ENCODE data around the gene KRT35. TPM values are rescaled to one million over a fixed set of nuclear protein-coding genes. Genes with fewer than 3 reads are reported as not detected.

Gene KRT35
- not detected for polyA plus RNA-seq (2013, experiment 1 of 2; ENCODE audit: insufficient read length)
- polyA plus RNA-seq (2013, experiment 2 of 2; ENCODE audit: insufficient read length): not detected

DNA sequence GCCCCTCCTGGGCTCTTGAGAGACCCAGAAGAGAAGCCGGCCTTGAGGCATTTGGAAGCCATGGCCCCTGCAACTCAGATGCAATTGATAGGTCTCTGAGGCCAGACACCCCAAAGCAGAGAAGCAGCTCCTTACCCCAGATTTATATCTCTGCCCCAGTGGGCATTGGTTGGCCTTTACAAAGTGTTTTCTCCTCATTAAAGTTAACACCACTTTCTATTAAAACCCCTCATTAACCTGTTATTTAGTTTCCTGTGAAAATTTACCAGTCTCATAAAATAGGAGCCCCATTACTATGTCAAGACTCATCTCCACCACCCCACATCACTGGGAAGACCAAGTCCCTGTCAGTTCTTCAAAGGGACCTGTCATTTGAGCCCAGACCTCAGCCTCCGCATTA, at the start of gene KRT35:
KRT35 (minus strand) TSS at position 116 of the 400 bp plus-strand sequence; CDS start at position 62, 54 bp downstream.
- DNase-seq: no peak

DNA sequence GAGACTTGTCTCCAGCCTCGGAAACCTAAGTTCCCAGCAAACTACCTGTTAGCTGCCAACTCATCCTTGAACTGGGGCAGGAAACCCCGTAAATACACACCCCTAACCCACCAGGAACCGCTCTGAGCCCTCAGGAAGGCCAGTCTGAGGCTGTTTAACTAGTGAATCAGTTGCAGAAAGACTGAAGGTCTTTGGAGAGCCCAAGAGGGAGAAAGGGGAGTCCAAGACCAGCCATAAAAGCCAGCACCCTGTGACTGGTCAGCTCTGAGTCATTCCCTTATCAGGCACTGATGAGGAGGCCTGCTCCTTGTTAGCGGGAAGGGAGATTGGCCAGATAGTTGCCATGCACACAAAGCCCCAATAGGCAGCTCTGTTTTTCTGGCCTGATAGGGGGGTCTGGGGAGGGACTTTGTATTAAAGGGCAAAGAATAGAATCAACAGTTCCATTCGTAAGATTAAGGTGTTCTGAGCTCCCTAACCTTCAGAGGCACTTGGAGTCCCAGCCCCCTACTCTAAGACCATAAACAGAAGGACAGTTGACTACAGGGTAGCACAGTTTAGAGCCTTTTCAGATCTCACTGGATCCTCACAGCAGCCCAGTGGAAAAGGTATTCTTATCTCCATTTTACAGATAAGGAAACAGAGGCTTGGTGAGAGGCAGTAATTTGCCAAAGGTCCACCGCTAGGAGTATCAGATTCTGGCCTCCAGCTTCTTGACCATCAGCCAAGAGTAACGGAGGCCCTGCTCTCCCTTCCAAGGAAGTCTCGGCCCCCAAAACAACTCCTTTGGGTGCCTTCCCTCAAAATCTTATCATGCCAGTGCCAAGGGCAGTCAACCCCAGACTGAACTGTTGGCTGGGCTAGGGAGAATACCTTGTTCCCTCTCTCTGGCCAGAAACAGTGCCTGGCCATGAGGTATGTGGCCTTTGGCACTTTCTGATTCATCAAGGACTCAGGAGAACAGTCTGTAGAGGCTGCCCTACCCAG, 49.4 kb upstream of the KRT35 start:
- peak; percentile 82 for DNase-seq

DNA sequence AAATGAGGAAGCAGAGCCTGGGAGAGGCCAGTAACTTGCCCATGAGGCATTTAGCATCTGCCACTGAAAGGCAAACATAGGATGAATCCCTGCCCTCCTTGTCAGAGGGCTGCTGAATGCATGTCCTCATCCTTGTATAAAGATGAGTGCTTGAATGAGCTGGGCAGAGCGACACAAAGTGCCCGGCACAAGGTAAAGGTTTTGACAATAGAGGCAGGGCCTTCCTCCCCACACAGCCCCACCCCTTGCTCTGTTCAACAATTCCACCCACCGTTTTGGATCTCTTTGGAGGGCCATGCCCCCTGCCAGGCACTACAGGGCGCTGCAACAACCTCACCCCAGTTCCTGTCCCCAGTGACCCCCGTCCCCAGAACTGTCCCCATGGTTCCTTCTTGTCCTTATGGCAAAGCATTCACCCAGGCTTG, 48.6 kb upstream of the KRT35 start:
- no peak for DNase-seq

DNA sequence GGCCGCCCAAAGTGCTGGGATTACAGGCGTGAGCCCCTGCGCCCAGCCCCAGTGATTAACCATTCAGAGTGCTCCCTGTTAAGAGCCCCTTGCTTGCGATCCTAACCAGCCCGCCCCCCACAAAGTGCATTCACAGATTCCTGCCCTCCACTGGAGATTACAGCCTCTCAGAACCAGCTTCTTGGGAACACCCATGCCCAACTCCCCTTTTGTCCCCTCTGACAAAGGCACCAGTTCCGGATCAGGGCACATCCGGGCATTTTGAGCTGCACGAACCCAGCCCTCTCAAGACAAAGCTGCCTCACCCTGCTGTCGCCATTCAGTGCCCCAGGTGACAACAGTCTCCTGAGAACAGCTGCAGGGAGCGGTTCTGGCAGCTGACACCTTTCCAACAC, 48.0 kb upstream of the KRT35 start:
- no peak for DNase-seq

DNA sequence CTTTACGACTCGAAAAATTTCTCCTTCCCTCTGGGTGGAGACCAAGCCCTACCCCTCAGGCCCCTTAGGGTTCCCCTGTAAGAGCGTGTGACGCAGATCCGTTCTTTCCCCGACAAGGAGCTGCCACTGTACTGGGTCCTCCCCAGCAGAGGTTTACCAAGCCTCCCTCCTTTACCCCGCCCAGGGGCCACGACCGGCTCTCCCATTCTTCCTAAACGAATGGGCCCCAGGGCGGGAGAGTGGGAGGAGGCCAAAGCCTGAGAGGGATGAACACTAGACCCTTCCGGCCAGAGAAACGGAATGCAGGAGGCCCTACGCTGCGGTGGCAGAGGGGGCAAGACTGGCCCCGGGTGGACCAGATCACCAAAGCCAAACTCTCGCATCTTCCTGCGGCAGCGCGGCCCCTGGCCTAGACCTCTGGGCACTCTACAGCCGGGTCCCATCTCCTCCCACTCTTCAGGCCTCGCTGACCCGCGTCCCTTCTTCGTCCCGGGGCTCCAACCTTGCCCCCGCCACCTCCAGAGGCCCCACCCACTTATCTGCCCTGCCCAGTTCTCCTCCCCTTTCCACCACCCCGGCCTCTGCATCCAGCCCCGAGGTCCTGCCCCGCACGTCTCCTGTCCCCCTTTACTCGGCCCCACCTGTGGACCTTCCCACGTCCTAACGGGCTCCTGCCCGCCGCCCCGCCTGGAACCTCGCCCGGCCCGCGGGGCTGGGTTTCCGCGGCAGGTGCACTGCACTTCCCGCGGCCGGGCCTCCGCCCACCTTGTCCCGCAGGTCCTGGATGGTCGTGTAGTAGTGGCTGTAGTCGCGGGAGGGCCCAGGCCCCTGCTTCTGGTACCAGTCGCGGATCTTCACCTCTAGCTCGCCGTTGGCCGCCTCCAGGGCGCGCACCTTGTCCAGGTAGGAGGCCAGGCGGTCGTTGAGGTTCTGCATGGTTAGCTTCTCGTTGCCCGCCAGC, 46.4 kb upstream of the KRT35 start:
- no peak for DNase-seq

DNA sequence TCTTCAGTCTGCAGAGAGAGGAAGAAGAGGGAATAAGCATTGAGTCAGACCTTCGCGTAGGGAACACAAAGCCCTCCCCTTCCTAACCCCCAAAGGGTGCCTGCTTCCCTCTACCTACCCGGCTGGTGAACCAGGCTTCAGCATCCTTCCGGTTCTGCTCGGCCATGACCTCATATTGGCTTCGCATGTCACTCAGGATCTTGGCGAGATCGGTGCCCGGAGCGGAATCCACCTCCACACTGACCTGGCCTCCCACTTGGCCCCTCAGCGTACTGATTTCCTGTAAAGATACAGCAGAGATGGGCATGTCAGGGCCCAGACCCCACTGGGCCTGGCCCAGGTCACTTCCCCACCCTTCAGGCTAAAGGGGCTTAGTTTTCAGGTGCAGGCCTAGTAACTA, 43.3 kb upstream of the KRT35 start:
- DNase-seq: no peak

DNA sequence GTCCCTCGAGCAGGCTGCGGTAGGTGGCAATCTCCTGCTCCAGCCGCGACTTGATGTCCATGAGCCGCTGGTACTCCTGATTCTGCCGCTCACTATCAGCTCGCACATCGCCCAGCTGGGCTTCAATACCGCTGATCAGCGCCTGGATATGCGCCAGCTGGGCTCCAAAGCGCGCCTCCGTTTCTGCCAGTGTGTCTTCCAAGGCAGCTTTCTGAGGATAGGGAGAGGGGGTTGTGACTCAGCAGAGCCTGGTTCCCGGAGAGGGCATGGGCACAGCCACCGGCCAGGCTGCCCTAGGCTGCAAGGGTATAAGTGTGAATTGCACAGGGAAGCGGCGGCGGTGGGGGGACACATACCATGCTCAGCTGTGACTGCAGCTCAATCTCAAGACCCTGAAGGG, 42.8 kb upstream of the KRT35 start:
- DNase-seq: no peak

DNA sequence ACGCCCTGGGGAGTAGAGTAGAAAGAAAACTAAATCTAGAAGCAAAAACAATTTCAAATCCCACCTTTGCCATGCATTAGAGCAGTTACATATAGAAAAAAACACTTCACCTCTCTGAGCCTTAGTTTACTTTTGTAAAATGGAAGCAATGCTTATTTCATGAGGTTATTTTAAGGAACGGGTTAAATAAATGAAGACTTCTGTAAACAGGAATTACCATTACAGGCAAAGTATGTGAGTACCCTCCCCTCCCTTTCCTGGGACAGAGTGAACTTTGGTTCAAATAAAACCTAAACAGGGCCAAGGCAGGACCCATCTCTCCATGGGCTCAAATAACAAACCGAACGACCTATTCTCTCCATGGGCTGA, 42.3 kb upstream of the KRT35 start:
- DNase-seq: no peak

DNA sequence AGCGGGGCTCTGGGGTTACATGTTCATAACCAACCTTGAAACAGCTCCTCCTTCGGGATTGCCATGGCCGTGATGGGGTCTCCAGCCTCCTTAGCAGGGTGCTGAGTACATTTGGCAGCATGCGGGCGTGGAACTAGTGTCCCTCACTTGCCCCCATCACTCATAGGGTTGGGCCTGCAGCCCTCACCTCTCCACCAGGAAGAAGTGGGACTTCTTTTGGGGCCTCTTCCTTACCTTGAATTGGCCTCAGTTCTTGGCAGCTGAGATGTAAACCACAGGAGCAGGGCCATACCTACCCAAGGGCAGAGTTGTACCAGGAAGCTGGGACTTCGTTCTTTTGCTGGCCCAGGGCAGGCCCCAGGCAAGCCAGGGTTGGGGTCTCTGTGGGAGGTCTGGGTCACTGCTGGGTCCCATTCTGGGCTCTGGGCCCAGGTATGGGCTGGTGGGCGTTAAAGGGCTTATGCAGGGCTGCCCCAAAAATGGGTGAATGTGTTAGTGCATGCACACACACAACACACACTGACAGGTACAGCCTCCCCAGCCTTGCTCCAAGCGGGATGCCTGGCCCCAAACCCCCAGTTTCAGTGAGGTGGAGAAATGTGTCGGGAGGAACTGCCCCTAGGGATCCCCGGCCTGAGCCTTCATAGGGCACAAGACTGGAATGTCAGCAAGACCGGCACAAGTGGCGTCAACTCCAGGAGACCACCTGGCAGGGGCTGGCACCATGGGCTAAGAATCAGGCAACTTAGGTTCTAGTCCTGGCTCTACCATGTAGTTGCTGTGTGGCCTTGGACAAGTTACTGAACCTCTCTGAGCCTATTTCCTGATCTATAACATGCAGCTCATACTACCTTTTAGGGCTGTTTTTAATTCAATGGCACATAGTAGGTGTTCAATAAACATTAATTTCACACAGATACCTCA, 41.6 kb upstream of the KRT35 start:
- DNase-seq: no peak

DNA sequence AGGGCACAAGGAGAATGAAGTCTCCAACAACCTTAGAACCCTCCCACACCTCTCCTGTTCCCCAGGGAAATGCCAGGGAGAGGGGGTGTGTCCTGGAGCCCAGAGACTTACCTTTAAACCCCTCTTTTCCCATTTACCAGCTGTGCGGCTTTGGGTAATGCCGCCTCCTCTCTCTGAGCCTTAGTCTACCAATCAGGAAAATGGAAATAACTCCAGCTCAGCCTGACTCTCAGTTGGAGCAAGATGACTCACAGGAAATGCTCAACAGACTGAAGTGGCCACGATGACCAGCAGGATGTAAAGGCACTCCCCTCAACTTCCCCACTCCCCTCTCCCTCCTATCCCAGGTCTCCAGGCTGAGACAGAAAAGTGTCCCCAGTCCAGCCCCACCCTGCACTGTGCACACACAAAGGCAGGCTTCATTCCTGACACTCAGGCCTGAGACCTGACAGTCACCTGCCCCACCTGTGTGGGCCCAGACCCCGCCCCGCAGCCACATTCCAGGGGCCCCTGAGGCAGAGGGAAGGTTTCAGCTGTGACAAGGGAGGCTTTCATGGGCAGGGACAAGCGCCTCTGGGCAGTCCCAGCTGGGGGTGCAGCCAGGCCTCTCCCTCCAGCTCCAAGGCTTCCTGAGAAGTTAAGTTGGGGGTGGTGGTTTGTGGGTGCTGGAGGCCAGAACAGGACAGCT, 40.8 kb upstream of the KRT35 start:
- DNase-seq: peak; percentile 92

DNA sequence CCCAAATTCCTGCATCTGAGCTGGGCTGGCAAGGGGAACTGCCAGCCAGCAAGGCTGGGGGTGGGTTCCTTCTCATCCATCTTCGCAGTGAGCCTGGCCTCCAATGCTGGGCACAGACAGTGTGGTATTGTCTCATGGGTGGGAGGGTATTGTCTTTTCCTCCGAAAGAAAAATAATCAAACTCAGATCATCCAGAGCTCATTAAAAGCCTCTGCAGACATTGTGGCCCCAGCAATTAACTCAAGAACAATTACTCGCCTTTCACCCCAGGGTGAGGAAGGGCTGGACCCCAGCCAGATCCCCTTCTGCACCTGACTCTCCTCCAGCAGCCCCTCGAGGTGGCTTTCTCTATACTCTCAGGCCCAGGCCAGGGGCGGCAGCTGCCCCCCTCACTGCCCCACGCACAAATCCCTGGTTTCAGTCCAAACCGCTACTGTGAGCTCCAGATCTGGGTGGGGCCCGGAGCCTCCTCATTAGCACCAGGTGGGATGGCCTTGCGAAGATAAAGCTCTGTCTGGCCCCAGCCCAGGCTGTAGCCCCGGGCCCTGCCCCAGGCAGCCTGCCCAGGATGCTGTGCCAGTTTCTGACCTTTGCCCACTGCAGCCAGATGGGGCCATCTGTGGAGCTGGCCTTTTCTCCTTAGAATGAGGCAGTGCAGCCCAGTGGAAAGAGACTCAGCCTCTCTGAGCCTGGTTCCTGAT, 40.0 kb upstream of the KRT35 start:
- no peak for DNase-seq

DNA sequence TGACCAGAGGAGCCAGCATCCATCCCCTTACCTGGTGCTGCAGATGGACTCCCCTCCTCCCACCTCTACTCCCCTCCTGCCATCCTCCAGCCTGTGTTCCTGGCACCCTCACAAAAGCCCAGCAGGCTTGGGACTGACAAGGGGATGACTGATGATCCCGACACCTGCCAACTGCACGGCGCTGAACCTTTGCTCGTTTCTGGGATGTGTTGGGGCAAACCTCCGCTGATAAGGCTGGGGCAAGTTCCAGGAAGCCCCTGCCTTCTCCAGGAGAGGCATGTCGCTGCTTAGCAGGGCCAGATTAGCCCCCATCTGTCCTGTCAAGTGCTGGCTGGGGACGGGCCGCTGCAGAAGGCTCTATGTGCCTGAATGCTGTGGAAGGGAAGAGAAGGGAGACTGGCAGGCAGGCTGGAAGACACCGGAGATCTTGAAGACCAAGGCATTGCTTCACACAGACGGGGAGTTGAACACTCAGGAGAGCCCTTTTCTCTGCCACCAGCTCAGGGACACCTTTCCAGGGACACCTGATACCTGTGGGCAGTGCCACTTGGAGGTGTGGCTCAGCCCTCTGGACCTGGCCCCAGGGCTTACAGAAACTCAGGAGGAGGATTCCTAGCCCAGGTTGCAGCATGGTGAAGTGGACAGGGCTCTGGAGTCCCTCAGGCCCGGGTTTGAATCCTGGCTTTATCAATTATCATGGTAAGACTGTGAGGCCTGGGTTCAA, 38.7 kb upstream of the KRT35 start:
- DNase-seq: no peak

DNA sequence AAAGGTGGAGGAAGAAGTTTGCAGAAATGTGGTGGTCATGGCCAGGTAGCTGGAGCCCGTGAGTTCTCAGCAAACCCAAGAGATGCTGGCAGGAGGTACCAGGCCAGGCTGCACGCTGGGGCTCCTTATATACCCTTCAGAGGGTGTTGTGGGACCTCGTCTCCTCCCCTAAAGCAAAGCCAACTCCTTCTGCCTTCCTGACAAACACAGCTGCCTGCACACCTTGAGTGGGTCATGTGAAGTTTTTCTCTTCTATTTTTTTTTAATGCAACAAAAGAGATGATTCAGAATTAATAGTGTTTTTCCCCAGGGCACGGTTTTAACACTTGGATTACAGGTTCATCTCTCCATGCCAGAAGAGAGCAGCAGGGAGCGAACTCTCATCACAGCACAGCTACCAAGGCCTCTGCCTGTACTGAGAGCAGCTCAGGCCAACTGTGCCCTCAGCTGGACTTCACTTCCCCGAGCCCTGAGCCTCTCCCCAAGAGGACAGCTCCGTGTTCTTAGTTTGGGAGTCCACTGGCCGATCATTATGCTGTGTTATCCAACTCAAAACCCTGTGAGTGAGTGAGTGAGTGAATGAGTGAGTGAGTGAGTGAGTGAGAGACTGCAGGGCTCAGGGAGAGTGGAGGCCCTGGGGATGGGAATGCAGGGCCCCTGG, 38.0 kb upstream of the KRT35 start, which contains the start of gene KRT15:
KRT15 (minus strand) TSS at position 102 of the 661 bp plus-strand sequence; CDS start at position 39, 63 bp downstream.
- DNase-seq: no peak

DNA sequence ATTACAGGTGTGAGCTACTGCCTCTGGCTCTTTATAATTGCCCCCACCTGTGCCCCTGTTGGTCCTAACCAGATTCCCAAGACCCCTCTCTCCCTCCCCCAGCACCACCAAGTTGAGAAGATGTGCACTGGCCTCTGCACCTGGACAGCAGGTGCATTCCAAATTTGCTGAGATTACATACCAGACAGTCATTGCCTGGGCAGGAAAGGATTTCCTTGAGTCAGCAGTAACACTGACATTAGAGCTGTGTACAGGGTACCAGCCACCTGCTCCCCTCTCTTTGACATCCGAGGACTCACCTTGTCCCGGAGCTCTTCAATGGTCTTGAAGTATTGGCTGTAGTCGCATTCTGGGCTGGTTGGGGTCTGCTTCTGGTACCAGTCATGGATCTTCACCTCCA, 37.1 kb upstream of the KRT35 start:
- no peak for DNase-seq

DNA sequence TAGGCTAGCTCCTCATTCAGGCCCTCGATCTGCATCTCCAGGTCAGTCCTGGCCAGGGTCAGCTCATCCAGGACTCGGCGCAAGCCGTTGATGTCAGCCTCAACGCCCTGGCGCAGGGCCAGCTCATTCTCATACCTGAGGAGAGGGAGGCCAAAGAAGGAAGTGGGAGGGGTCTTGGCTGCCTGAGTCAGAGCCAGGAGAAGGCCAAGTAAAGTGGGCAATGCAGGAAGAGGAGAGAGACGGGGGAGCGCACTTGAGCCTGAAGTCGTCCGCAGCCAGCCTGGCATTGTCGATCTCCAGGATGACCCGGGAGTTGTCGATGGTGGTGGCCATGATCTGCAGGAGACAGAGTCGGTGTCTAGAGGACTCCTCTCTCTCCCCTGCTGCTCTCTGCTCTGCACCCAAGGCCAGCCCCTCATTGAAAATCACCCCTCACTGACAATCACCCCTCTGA, 35.9 kb upstream of the KRT35 start:
- no peak for DNase-seq

DNA sequence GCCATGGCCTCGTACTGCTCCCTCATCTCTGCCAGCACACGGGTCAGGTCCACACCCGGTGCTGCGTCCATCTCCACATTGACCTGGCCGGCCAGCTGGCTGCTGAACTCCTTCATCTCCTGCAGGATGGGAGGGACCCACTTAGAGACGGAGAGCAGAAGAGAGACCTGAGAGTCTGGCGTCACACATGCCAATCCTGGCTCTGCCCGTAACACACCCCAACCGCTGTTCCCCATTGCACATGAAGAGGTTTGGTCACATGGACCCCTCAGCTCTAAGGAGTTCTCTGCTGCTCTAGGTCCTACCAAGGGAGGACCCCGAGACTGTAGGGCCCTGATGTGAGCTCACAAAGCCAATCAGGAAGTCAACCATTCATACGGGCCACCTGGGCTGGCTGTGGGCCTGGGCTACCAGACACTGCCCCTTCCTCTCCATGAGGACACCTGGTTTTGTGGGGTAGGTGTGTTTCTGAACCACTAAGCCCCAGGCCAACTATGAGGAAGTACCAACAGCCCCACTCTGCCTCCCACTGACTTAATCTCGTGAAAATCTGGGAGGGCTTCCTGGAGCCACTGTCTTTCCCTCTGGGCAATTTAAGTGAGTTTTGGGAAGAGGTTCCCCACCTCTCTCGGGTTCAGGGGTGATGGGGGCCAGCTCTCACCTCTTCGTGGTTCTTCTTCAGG, 35.3 kb upstream of the KRT35 start:
- no peak for DNase-seq

DNA sequence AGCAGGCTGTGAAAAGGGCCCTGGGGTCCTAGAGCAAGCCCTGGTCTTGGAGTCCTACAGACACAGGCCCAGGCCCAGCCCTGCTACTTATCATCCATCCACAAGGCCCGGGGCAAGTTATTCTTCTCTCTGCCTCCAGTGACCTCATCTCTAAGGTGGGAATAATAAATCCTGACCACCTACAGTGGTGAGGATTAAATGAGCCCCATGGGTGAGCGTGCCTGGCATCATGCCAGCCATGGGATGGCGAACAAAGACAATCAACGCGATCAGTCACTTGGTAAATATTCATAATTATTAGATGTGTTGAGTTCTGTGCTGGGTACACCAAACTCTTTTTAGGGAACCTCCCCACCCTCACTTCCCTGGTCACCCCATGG, 32.2 kb upstream of the KRT35 start:
- no peak for DNase-seq

DNA sequence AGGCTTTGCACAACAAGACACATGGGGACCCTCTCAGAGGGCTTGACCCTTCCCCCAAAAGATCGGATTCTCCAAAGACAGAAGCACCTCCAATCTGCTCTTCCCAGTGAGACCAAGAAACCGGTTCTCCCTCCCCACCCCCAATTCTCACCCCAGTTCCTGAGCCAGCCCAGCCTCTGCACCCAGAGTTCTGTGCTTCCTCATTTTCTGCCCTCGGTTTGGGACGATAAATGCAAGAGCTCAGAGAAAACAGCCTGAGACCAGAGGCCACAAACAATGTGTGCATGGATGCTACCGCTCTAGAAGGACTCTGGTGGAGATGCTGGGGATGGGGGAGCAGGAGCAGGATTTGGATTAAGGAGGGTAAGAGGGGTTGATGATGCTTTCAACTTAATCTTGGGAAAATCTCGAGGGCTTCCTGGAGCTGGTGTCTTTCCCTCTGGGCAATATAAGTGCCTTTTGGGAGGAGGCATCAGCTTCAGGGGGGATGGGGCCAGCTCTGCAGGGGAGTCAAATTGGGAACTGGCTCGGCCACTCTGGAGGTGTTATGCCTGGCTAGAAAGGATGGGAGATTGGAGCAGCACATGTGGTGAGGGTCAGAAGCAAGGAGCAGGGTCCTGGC, 31.7 kb upstream of the KRT35 start:
- DNase-seq: no peak

All from fibroblast of skin of back (primary cell).